Caco-2 (cell line): ENCODE data around the gene KLHDC10. TPM values are rescaled to one million over a fixed set of nuclear protein-coding genes. Genes with fewer than 3 reads are reported as not detected.

Experiments used
- BruUV-seq: library from RNA; stranded (reverse); fragments of 400-500 nt; replicated peaks from 2 replicates; lab custom pipeline; 2021; lab: Mats Ljungman, UMichigan
- CTCF ChIA-PET: fragments of 300-600 bp; sonication (Branson Sonifier 250); formaldehyde crosslinking; loops from one replicate; lab custom pipeline; 2022; ENCODE audit warnings: antibody characterized with exemption; lab: Charles Lee
- POLR2A ChIA-PET: fragments of 300-600 bp; sonication (Branson Sonifier 250); formaldehyde crosslinking; loops from one replicate; lab custom pipeline; 2022; ENCODE audit warnings: antibody characterized with exemption; lab: Charles Lee
- DNase-seq, 2 experiments: peaks; one replicate each; pipeline versions ENCODE4 v3.0.0 to v3.0.0-alpha.2; 2020 to 2022
- H3K27me3 ChIP-seq: replicated peaks from 2 replicates; pipeline ENCODE4 v1.6.0; 2011; ENCODE audit warnings: low read length; ENCODE audit not compliant: control insufficient read depth, insufficient read depth
- H3K36me3 ChIP-seq: 2 replicates; pipeline ENCODE4 v1.5.1; 2011; ENCODE audit warnings: low read length; ENCODE audit not compliant: control insufficient read depth, insufficient read depth
- H3K4me1 ChIP-seq: fragments of 250-450 bp; sonication (Bioruptor Pico); 2 replicates; pipeline ENCODE4 v1.5.1; 2020; ENCODE audit warnings: mild to moderate bottlenecking
- H3K4me3 ChIP-seq: 2 replicates; pipeline ENCODE4 v1.5.1; 2011; ENCODE audit warnings: low read depth, mild to moderate bottlenecking, control low read depth, low read length
- H3K9me3 ChIP-seq: fragments of 250-450 bp; sonication (Bioruptor Pico); 2 replicates; pipeline ENCODE4 v1.5.1; 2020; ENCODE audit warnings: mild to moderate bottlenecking, moderate library complexity
- H3K27ac Mint-ChIP-seq: one replicate; pipeline ENCODE4 v1.8.0; 2022; ENCODE audit warnings: mixed read lengths; ENCODE audit not compliant: unreplicated experiment
- H3K27me3 Mint-ChIP-seq: one replicate; pipeline ENCODE4 v1.8.0; 2022; ENCODE audit warnings: mixed read lengths; ENCODE audit not compliant: insufficient read depth, unreplicated experiment
- H3K36me3 Mint-ChIP-seq: one replicate; pipeline ENCODE4 v1.8.0; 2022; ENCODE audit warnings: mild to moderate bottlenecking, mixed read lengths; ENCODE audit not compliant: insufficient read depth, unreplicated experiment
- H3K4me1 Mint-ChIP-seq: one replicate; pipeline ENCODE4 v1.8.0; 2022; ENCODE audit warnings: low read depth, mixed read lengths; ENCODE audit not compliant: unreplicated experiment
- H3K4me3 Mint-ChIP-seq: one replicate; pipeline ENCODE4 v1.8.0; 2022; ENCODE audit warnings: mild to moderate bottlenecking, moderate library complexity, mixed read lengths; ENCODE audit not compliant: unreplicated experiment
- H3K9me3 Mint-ChIP-seq: one replicate; pipeline ENCODE4 v1.8.0; 2022; ENCODE audit warnings: mixed read lengths; ENCODE audit not compliant: unreplicated experiment
- intact Hi-C: fragments of 100-400 bp; cut with micrococcal nuclease; formaldehyde crosslinking; loops from one replicate; pipeline ENCODE4 v1.10.0; 2022; ENCODE audit not compliant: unreplicated experiment
- total RNA-seq: library from RNA; stranded (reverse); gene quantifications from 2 replicates; pipeline ENCODE4 v1.2.3, GENCODE V29; 2022
- TF ChIP-seq, protein P1 (sequence below), 2 experiments: fragments of 200-600 bp in 1 of 2; IDR thresholded peaks; 1 replicate in 1 of 2; 2 replicates in 1 of 2; pipeline versions ENCODE4 v1.5.1 to v1.8.0; 2011 to 2022; ENCODE audit warnings: antibody characterized with exemption in 1 of 2, control low read depth in 1 of 2, inconsistent platforms in 1 of 2, low read depth in 1 of 2, low read length in 1 of 2, mild to moderate bottlenecking in 1 of 2, moderate library complexity in 1 of 2; ENCODE audit not compliant: insufficient read depth in 1 of 2, severe bottlenecking in 1 of 2, unreplicated experiment in 1 of 2

Gene KLHDC10
- total RNA-seq, 1 experiment from 2014 or later = 22.3 TPM

DNA sequence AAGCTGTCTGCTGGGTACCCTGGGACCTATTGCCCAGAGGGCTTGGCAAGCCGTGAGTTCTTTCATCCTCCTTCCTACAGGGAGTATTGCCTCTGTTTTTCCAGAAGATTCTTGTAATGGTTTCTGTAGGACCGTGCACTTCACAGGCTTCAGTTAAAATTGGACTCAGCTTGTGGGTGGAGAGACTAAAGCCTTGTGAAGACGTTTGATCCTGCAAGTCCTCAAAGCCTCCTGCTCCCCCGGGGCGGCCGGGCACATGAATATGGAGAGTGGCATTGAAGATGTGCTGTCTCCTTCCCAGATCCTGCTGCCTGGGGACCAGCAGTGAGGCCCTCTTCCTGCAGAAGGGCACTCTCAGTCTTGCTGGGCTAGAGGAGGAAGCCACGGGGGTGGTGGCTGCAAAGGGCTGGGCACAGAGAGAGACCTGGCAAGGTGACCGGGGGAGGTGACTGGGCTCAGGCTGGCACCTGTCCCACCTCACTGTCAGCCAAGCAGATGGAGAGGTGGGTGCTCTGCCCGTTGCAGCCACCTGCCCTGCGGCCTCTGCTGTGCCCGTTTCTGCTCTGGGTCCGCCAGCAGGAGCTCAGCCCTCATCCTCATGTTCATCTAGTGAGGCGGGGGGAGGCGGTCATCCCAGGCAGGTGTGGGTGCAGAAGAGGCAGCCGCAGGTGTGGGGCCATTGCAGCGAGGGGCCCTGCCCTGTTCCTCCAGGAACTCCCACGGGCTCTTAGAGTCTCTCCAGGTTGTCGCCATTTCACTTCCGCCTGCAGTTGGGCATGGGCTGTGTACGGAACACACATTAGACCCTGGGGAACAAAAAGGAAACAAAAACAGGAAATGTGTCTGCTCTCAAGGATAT is 79.2 kb downstream of the KLHDC10 start:
- H3K36me3 Mint-ChIP-seq = no peaks in the 10 kb centered on the region
- H3K4me3 Mint-ChIP-seq = no peak overlapping the region
- H3K4me1 Mint-ChIP-seq = no peaks in the 10 kb centered on the region
- Histone ChIP-seq H3K4me1 (peaks cover 3% of the 10 kb centered on the region; the same call in 1 of the 2 replicates), H3K36me3 (no peaks in the 10 kb centered on the region), H3K9me3 (no peaks in the 10 kb centered on the region), H3K4me3 (no peak overlapping the region), H3K27me3 (no peaks in the 10 kb centered on the region)
- TF ChIP-seq, protein P1, sequence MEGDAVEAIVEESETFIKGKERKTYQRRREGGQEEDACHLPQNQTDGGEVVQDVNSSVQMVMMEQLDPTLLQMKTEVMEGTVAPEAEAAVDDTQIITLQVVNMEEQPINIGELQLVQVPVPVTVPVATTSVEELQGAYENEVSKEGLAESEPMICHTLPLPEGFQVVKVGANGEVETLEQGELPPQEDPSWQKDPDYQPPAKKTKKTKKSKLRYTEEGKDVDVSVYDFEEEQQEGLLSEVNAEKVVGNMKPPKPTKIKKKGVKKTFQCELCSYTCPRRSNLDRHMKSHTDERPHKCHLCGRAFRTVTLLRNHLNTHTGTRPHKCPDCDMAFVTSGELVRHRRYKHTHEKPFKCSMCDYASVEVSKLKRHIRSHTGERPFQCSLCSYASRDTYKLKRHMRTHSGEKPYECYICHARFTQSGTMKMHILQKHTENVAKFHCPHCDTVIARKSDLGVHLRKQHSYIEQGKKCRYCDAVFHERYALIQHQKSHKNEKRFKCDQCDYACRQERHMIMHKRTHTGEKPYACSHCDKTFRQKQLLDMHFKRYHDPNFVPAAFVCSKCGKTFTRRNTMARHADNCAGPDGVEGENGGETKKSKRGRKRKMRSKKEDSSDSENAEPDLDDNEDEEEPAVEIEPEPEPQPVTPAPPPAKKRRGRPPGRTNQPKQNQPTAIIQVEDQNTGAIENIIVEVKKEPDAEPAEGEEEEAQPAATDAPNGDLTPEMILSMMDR (IDR thresholded peaks at IDR 0.05; ENCODE audit: insufficient read depth in 1 of 2, low read depth in 1 of 2, low read length in 1 of 2, severe bottlenecking in 1 of 2, unreplicated experiment in 1 of 2) = no peak
- no peak overlapping the region for H3K27ac Mint-ChIP-seq
- CTCF ChIA-PET = no interaction called here
- H3K27me3 Mint-ChIP-seq = no peaks in the 10 kb centered on the region
- no TSS peak for BruUV-seq
- no peaks in the 10 kb centered on the region for H3K9me3 Mint-ChIP-seq
- POLR2A ChIA-PET = no interaction called here
- DNase-seq = no peak
- intact Hi-C loops = no loop called here

DNA sequence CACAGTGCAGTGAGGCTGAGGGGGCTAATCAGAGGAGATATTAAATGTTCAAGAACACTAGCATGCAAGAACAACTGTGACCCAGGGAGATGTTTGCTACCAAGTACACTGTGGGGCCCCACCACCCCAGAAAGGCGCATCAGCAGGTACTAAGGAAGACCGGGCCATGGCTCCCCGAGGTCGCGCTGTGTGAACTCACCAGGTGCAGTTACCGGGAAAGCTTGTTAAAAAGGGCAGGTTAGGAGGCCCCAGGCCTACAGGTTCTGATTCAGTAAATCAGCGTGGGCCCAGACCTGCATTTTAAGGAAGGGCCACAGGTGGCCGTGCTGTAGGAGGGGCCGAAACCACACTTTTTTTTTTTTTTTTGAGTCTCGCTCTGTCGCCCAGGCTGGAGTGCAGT is 80.3 kb downstream of the KLHDC10 start:
- no peaks in the 10 kb centered on the region for H3K27me3 Mint-ChIP-seq
- no peaks in the 10 kb centered on the region for H3K9me3 Mint-ChIP-seq
- no peak overlapping the region for H3K4me3 ChIP-seq
- H3K27me3 ChIP-seq = no peaks in the 10 kb centered on the region
- ChIA-PET CTCF (no interaction called here), POLR2A (no interaction called here)
- H3K36me3 Mint-ChIP-seq = no peaks in the 10 kb centered on the region
- no peaks in the 10 kb centered on the region for H3K4me1 ChIP-seq
- intact Hi-C loops = no loop called here
- DNase-seq = no peak
- no peak overlapping the region for H3K27ac Mint-ChIP-seq
- TF ChIP-seq, protein P1 (IDR thresholded peaks at IDR 0.05; ENCODE audit: insufficient read depth in 1 of 2, low read depth in 1 of 2, low read length in 1 of 2, severe bottlenecking in 1 of 2, unreplicated experiment in 1 of 2) = no peak
- no peaks in the 10 kb centered on the region for H3K36me3 ChIP-seq
- no peaks in the 10 kb centered on the region for H3K9me3 ChIP-seq
- no TSS peak for BruUV-seq
- H3K4me3 Mint-ChIP-seq = no peak overlapping the region
- no peaks in the 10 kb centered on the region for H3K4me1 Mint-ChIP-seq

GRCh38 chr7:130151591-130152492 is 81.5 kb downstream of the KLHDC10 start:
- TF ChIP-seq, protein P1 (IDR thresholded peaks at IDR 0.05; ENCODE audit: insufficient read depth in 1 of 2, low read depth in 1 of 2, low read length in 1 of 2, severe bottlenecking in 1 of 2, unreplicated experiment in 1 of 2) = no peak
- Mint-ChIP-seq H3K36me3 (no peaks in the 10 kb centered on the region), H3K4me1 (no peaks in the 10 kb centered on the region), H3K27me3 (no peaks in the 10 kb centered on the region), H3K4me3 (no peak overlapping the region), H3K9me3 (no peaks in the 10 kb centered on the region), H3K27ac (no peak overlapping the region)
- Histone ChIP-seq H3K27me3 (no peaks in the 10 kb centered on the region), H3K4me1 (no peaks in the 10 kb centered on the region), H3K9me3 (no peaks in the 10 kb centered on the region), H3K4me3 (no peak overlapping the region), H3K36me3 (no peaks in the 10 kb centered on the region)
- CTCF ChIA-PET = no interaction called here
- BruUV-seq = no TSS peak
- DNase-seq = no peak
- POLR2A ChIA-PET = no interaction called here
- intact Hi-C loops = no loop called here
